Psoas muscle (tissue), 8 donors: Measurements from ENCODE around the gene SEC23A. TPM values are rescaled to one million over a fixed set of nuclear protein-coding genes. Genes with fewer than 3 reads are reported as not detected.

ENCODE experiments used
- ATAC-seq, 4 donors: fragments of 200-7000 bp; cut with Tn5 transposase; one replicate each; pipeline ENCODE4 v1.9.1; 2020; ENCODE audit warnings: moderate library complexity in 3 of 4, mild to moderate bottlenecking in 2 of 4
- DNase-seq, 2 donors: peaks; one replicate each; pipeline ENCODE4 v3.0.0-alpha.2; 2020
- H3K27ac ChIP-seq: fragments of 200-600 bp; one replicate; pipeline ENCODE4 v1.8.0; 2022
- H3K27me3 ChIP-seq, 3 donors: fragments of 200-600 bp in 1 of 3; one replicate each; pipeline versions ENCODE4 v1.6.1 to v1.8.0; 2013 to 2022; ENCODE audit warnings: low read length in 2 of 3, mild to moderate bottlenecking in 2 of 3, moderate library complexity in 1 of 3; ENCODE audit not compliant: insufficient read depth in 3 of 3
- H3K36me3 ChIP-seq, 2 donors: fragments of 200-600 bp in 1 of 2; one replicate each; pipeline versions ENCODE4 v1.6.1 to v1.8.0; 2013 to 2022; ENCODE audit warnings: low read depth in 1 of 2, mild to moderate bottlenecking in 1 of 2, moderate library complexity in 1 of 2; ENCODE audit not compliant: insufficient read depth in 1 of 2
- H3K4me1 ChIP-seq: fragments of 200-600 bp; one replicate; pipeline ENCODE4 v1.8.0; 2022
- H3K4me3 ChIP-seq: fragments of 200-600 bp; one replicate; pipeline ENCODE4 v1.8.0; 2022; ENCODE audit warnings: mild to moderate bottlenecking
- H3K9me3 ChIP-seq: fragments of 200-600 bp; one replicate; pipeline ENCODE4 v1.8.0; 2022
- WGBS, 3 donors: extraction: QIAGEN DNeasy Blood & Tissue Kit; methylation state at CpG; one replicate each; pipeline versions ENCODE4 v1.1.6 to v1.1.7; 2013; 5-methylcytosine and 5-hydroxymethylcytosine counted together
- intact Hi-C, 2 donors: fragments of 100-400 bp; cut with DNase I; formaldehyde crosslinking; loops; one replicate each; pipeline versions ENCODE4 v1.11.0 to v1.14.2; 2022
- polyA plus RNA-seq, 3 donors: library from polyadenylated mRNA; stranded (reverse); fragments of 200-250 nt; gene quantifications; one replicate each; pipeline ENCODE4 v1.2.3, GENCODE V29; 2013
- total RNA-seq, 4 donors: library from RNA; stranded (reverse); fragmentation: NEBNext Ultra II Directional in 2 of 4; extraction: Animal tissue kit (Norgen Biotek cat#: 25700) in 2 of 4; gene quantifications; one replicate each; pipeline versions ENCODE4 v1.2.1 to v1.2.4, GENCODE V29; 2021 to 2023
- TF ChIP-seq, protein P1 (sequence below): fragments of 200-600 bp; IDR thresholded peaks from one replicate; pipeline ENCODE4 v1.8.0; 2022; ENCODE audit warnings: antibody characterized with exemption
- donor health status: healthy with polysubstance abuse.
- donor health status: DM: no; HTN: no; CAD: no; lungs with moderate emphysema.
- donor health status: Bipolar disorder and iron deficiency.
- donor health status: healthy.
- donor health status: DM: yes; HTN: yes; CAD: no.
- donor health status: DM: no; HTN: no; CAD: no.
- donor health status: DM: no; HTN: no; CAD: no.
- donor health status: DM: yes; HTN: yes; CAD: no.

Gene SEC23A
- total and polyA plus RNA-seq, 7 donors: 25.3 to 84.8 (median 70.7) TPM

DNA sequence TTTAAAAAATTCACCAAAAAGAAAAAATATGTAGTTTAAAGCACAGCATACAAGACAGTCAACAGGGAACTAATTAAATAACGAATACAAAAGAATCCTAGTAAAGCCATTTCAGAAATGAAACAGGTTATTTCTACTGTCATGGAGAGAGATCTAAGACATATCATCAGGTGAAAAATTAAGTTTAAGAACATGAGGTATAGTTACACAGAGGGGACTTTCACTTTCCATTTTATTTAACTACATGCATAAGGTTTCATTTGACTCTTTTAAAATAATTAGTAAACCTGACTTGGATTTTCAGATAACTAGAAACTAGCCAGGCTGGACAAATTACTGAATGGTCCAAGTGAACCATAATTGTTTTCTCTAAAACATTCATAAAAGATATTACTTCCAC is 11.3 kb downstream of the SEC23A start:
- TF ChIP-seq, protein P1, sequence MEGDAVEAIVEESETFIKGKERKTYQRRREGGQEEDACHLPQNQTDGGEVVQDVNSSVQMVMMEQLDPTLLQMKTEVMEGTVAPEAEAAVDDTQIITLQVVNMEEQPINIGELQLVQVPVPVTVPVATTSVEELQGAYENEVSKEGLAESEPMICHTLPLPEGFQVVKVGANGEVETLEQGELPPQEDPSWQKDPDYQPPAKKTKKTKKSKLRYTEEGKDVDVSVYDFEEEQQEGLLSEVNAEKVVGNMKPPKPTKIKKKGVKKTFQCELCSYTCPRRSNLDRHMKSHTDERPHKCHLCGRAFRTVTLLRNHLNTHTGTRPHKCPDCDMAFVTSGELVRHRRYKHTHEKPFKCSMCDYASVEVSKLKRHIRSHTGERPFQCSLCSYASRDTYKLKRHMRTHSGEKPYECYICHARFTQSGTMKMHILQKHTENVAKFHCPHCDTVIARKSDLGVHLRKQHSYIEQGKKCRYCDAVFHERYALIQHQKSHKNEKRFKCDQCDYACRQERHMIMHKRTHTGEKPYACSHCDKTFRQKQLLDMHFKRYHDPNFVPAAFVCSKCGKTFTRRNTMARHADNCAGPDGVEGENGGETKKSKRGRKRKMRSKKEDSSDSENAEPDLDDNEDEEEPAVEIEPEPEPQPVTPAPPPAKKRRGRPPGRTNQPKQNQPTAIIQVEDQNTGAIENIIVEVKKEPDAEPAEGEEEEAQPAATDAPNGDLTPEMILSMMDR: no peak
- no peaks in the 10 kb centered on the region for H3K9me3 ChIP-seq
- 83 to 91% (median 86%) methylated on average over 1 of the region's 1 CpG for WGBS, 3 donors
- H3K27ac ChIP-seq: no peak overlapping the region
- no peak overlapping the region for H3K4me3 ChIP-seq
- DNase-seq: no peak
- ATAC-seq: no peak
- no peaks in the 10 kb centered on the region for H3K4me1 ChIP-seq
- intact Hi-C loops: no loop called here
- no peaks in the 10 kb centered on the region for H3K27me3 ChIP-seq
- H3K36me3 ChIP-seq: peaks cover 6 to 93% of the 10 kb centered on the region in 2 donors

GRCh38 chr14:39090548-39091111 is 12.4 kb downstream of the SEC23A start:
- H3K4me3 ChIP-seq: no peak overlapping the region
- no peaks in the 10 kb centered on the region for H3K27me3 ChIP-seq
- TF ChIP-seq, protein P1: no peak
- peaks cover 9 to 95% of the 10 kb centered on the region in 2 donors for H3K36me3 ChIP-seq
- no peak overlapping the region for H3K27ac ChIP-seq
- intact Hi-C loops: no loop called here
- H3K9me3 ChIP-seq: no peaks in the 10 kb centered on the region
- H3K4me1 ChIP-seq: no peaks in the 10 kb centered on the region
- no peak for ATAC-seq
- DNase-seq: no peak
- WGBS, 3 donors: 90 to 94% (median 91%) methylated on average over 4 of the region's 4 CpGs

DNA sequence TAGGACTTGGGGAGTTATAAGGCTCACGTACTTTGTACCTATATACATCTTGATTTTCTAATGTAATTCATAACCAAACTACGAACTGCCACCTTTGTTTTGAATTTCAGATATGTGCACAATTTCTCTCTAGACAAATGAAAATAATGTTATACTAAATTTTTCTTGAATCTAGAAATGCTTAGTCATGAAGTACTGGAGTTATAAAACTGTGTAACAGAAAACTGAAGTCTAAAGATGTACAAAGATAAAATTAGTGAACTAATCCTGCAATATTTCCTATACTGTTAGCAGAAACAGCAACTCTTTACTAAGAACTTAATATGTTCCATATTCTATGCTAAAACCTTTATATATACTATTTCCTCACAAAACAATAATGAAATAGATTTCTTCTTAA is 15.5 kb downstream of the SEC23A start:
- H3K9me3 ChIP-seq: no peaks in the 10 kb centered on the region
- no peak overlapping the region for H3K4me3 ChIP-seq
- H3K27me3 ChIP-seq: no peaks in the 10 kb centered on the region
- H3K27ac ChIP-seq: no peak overlapping the region
- no peak for DNase-seq
- no peak for ATAC-seq
- peaks cover 11 to 99% of the 10 kb centered on the region in 2 donors for H3K36me3 ChIP-seq
- TF ChIP-seq, protein P1: no peak
- no peaks in the 10 kb centered on the region for H3K4me1 ChIP-seq
- 96 to 100% (median 99%) methylated on average over 2 of the region's 2 CpGs for WGBS, 3 donors
- intact Hi-C loops: no loop called here

GRCh38 chr14:39085933-39086332 is 17.1 kb downstream of the SEC23A start:
- Histone ChIP-seq H3K27me3 (no peaks in the 10 kb centered on the region), H3K4me3 (no peak overlapping the region), H3K27ac (no peak overlapping the region), H3K36me3 (peaks cover 11 to 99% of the 10 kb centered on the region in 2 donors), H3K9me3 (no peaks in the 10 kb centered on the region), H3K4me1 (no peaks in the 10 kb centered on the region)
- TF ChIP-seq, protein P1: no peak
- intact Hi-C loops: no loop called here
- 94 to 96% (median 95%) methylated on average over 7 of the region's 7 CpGs for WGBS, 3 donors
- DNase-seq (no peak), ATAC-seq (no peak)

DNA sequence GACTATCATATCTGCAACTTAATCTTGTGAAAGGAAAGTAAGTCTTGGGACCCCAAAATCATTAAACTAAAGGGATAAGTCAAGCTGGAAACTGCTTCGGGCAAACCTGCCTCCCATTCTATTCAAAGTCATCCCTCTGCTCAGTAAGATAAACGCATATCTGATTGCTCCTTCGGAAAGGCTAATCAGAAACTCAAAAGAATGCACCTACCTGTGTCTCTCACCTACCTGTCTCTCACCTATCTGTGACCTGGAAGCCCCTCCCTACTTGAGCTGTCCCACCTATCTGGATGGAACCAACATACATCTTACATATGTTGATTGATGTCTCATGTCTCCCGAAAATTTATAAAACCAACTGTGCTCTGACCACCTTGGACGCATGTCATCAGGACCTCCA is 19.9 kb downstream of the SEC23A start:
- no peak for ATAC-seq

More for the DNA sequence above, 19.9 kb downstream of the SEC23A start:
- 73 to 74% (median 74%) methylated on average over 5 of the region's 5 CpGs for WGBS, 3 donors
- no peaks in the 10 kb centered on the region for H3K9me3 ChIP-seq
- no peak overlapping the region for H3K4me3 ChIP-seq
- no peak overlapping the region for H3K27ac ChIP-seq
- H3K4me1 ChIP-seq: no peaks in the 10 kb centered on the region
- DNase-seq: no peak
- intact Hi-C loops: no loop called here
- H3K27me3 ChIP-seq: no peaks in the 10 kb centered on the region
- TF ChIP-seq, protein P1: no peak
- peaks cover 9 to 96% of the 10 kb centered on the region in 2 donors for H3K36me3 ChIP-seq
